ENCODE measurements around the gene ZBTB49. TPM values are rescaled to one million over a fixed set of nuclear protein-coding genes. Genes with fewer than 3 reads are reported as not detected.

Gene ZBTB49
- total RNA-seq, 1 experiment from 2014 or later, result 4.7 TPM

GRCh38 chr4:4364061-4364460 is 74.0 kb downstream of the ZBTB49 start:
- H3K9me3 ChIP-seq (replicated peaks), result 0 out of 2 replicates have a peak, but pooled peaks cover 4% of the 10 kb centered on the region
- no peaks in the 10 kb centered on the region for H3K4me1 ChIP-seq (replicated peaks)

DNA sequence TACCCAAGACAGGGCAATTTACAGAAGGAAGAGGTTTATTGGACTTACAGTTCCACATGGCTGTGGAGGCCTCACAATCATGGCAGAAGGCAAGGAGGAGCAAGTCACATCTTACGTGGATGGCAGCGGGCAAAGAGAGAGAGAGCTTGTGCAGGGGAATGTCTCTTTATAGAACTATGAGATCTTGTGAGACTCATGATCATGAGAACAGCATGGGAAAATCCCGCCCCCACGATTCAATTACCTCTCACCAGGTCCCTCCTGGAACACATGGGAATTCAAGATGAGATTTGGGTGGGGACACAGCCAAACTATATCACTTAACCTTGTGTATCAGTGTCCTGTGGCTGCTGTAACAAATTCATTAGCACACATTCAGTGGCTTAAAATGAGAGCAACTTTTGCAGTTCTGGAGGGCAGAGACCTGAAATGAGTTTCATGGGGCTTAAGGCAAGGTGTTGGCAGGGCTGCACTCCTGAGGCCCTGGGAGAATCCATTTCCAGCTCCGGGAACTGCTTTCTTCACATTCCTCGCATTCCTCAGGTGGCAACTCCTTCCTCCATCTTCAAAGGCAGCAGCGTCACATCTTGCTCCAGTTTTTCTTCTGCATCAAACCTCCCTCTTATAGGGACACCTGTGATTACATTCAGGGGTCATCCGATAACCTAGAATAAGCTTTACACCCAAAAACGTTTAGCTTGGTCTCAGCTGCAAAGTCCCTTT is 74.6 kb downstream of the ZBTB49 start:
- H3K36me3 ChIP-seq, result no peaks in the 10 kb centered on the region
- H3K27ac ChIP-seq, result no peak overlapping the region
- H3K4me3 ChIP-seq, result no peak overlapping the region
- H3K9me3 ChIP-seq (replicated peaks), result 0 out of 2 replicates have a peak, but pooled peaks cover 4% of the 10 kb centered on the region
- no peak for DNase-seq (ENCODE audit: low read depth in 1 of 2, low spot score in 2 of 2)
- H3K4me1 ChIP-seq (replicated peaks), result no peaks in the 10 kb centered on the region
- H3K27me3 ChIP-seq (replicated peaks), result peaks cover 10% of the 10 kb centered on the region

More at GRCh38 chr4:4364061-4364460, 74.0 kb downstream of the ZBTB49 start:
- Histone ChIP-seq H3K36me3 (no peaks in the 10 kb centered on the region), H3K27me3 (replicated peaks) (peaks cover 13% of the 10 kb centered on the region), H3K4me3 (no peak overlapping the region), H3K27ac (no peak overlapping the region)
- DNase-seq (ENCODE audit: low read depth in 1 of 2, low spot score in 2 of 2), result no peak

- H3K4me3 ChIP-seq, result no peak overlapping the region
- DNase-seq (ENCODE audit: low read depth in 1 of 2, low spot score in 2 of 2), result no peak
Observed at GRCh38 chr4:4368809-4369580, 78.9 kb downstream of the ZBTB49 start.

More at GRCh38 chr4:4368809-4369580, 78.9 kb downstream of the ZBTB49 start:
- H3K4me1 ChIP-seq (replicated peaks), result no peaks in the 10 kb centered on the region
- H3K27ac ChIP-seq, result no peak overlapping the region
- 0 out of 2 replicates have a peak, but pooled peaks cover 4% of the 10 kb centered on the region for H3K9me3 ChIP-seq (replicated peaks)
- no peaks in the 10 kb centered on the region for H3K36me3 ChIP-seq
- peaks cover 7% of the 10 kb centered on the region for H3K27me3 ChIP-seq (replicated peaks)

Other genes starting within 250 kb of the ZBTB49 start
- not detected in 2 replicates for gene OTOP1, start 63.3 kb upstream of the ZBTB49 start, total RNA-seq (2014; rRNA removed; shearing (Covaris generic))
- gene TMEM128, start 42.0 kb upstream of the ZBTB49 start, total RNA-seq (2014; rRNA removed; shearing (Covaris generic)), result 50.8 and 60.2 TPM in 2 replicates
- 47.1 and 56.2 TPM in 2 replicates for gene LYAR, start 97 bp upstream of the ZBTB49 start, total RNA-seq (2014; rRNA removed; shearing (Covaris generic))
- gene NSG1, start 96.9 kb downstream of the ZBTB49 start, total RNA-seq (2014; rRNA removed; shearing (Covaris generic)), result not detected in 2 replicates